Panc1 (cell line): ENCODE measurements around the gene CMIP. TPM values are rescaled to one million over a fixed set of nuclear protein-coding genes. Genes with fewer than 3 reads are reported as not detected.
"Not testable (repeated sequence)": the region's sequence is repeated elsewhere in the genome, so short reads cannot be mapped to it uniquely, and the experiment has no call there.

Experiments used
- ATAC-seq: fragments of 200-7000 bp; cut with Tn5 transposase; 2 replicates; pipeline ENCODE4 v1.9.1; 2020; ENCODE audit warnings: mild to moderate bottlenecking, moderate library complexity
- BruUV-seq: library from RNA; stranded (reverse); fragments of 400-500 nt; replicated peaks from 2 replicates; lab custom pipeline; 2021; lab: Mats Ljungman, UMichigan
- CTCF ChIA-PET: fragments of 300-600 bp; sonication (Branson Sonifier 250); formaldehyde crosslinking; loops from one replicate; lab custom pipeline; 2022; ENCODE audit warnings: antibody characterized with exemption; lab: Charles Lee
- POLR2A ChIA-PET: fragments of 300-600 bp; sonication (Branson Sonifier 250); formaldehyde crosslinking; loops from one replicate; lab custom pipeline; 2022; ENCODE audit warnings: antibody characterized with exemption; lab: Charles Lee
- DNase-seq: peaks from one replicate; pipeline ENCODE4 v3.0.0-alpha.2; 2010; ENCODE audit warnings: low read depth, low spot score
- H3K27ac ChIP-seq: 2 replicates; pipeline ENCODE4 v1.5.1; 2011; ENCODE audit warnings: mild to moderate bottlenecking, low read length, inconsistent platforms
- H3K27me3 ChIP-seq: fragments of 200-500 bp; sonication (Bioruptor generic); 2 replicates; pipeline ENCODE4 v1.6.0; 2014; ENCODE audit warnings: low read length, inconsistent platforms; ENCODE audit not compliant: control insufficient read depth, insufficient read depth
- H3K36me3 ChIP-seq: fragments of 200-500 bp; sonication (Bioruptor generic); 2 replicates; pipeline ENCODE4 v1.5.1; 2014; ENCODE audit warnings: inconsistent platforms, mild to moderate bottlenecking, low read length, moderate library complexity; ENCODE audit not compliant: control insufficient read depth, insufficient read depth
- H3K4me1 ChIP-seq: 2 replicates; pipeline ENCODE4 v1.5.1; 2011; ENCODE audit warnings: inconsistent platforms, mild to moderate bottlenecking, low read length, moderate library complexity; ENCODE audit not compliant: control insufficient read depth, insufficient read depth
- H3K4me3 ChIP-seq, 2 experiments: 2 replicates each; pipeline ENCODE4 v1.5.1; 2011 to 2012; ENCODE audit warnings: low read depth in 2 of 2, low read length in 2 of 2, mild to moderate bottlenecking in 2 of 2, inconsistent platforms in 1 of 2, moderate library complexity in 1 of 2
- H3K9me3 ChIP-seq: fragments of 200-500 bp; sonication (Bioruptor generic); 2 replicates; pipeline ENCODE4 v1.5.1; 2014; ENCODE audit warnings: low read depth, mild to moderate bottlenecking, inconsistent platforms, low read length, moderate library complexity; ENCODE audit not compliant: control insufficient read depth, insufficient read depth
- CTCF ChIP-seq: fragments of 450-650 bp; IDR thresholded peaks from 2 replicates; pipeline ENCODE4 v1.5.1; 2017; ENCODE audit warnings: mild to moderate bottlenecking
- POLR2AphosphoS5 ChIP-seq: IDR thresholded peaks from 2 replicates; pipeline ENCODE4 v1.6.1; 2012; ENCODE audit warnings: mild to moderate bottlenecking, low read depth, low read length, moderate library complexity
- REST ChIP-seq, 2 experiments: IDR thresholded peaks; 2 replicates each; pipeline ENCODE4 v1.6.1; 2011 to 2012; ENCODE audit warnings: low read depth in 2 of 2, control low read depth in 1 of 2, low read length in 1 of 2, mild to moderate bottlenecking in 1 of 2, moderate library complexity in 1 of 2; ENCODE audit not compliant: insufficient read depth in 1 of 2
- SIN3A ChIP-seq: IDR thresholded peaks from 2 replicates; pipeline ENCODE4 v1.6.1; 2012; ENCODE audit warnings: low read depth, mild to moderate bottlenecking, low read length, moderate library complexity, borderline replicate concordance; ENCODE audit not compliant: insufficient read depth
- TCF7L2 ChIP-seq: IDR thresholded peaks from 2 replicates; pipeline ENCODE4 v1.6.1; 2011; ENCODE audit warnings: mild to moderate bottlenecking, low read depth, low read length, inconsistent platforms
- in situ Hi-C: cut with HindIII; loops from 2 replicates; pipeline ENCODE4 v1.10.0; 2016; ENCODE audit warnings: low sequenced_read_pairs, low pct_unique_long_range_greater_than_20kb
- intact Hi-C: fragments of 100-400 bp; cut with micrococcal nuclease; formaldehyde crosslinking; loops from one replicate; pipeline ENCODE4 v1.10.0; 2022; ENCODE audit not compliant: unreplicated experiment
- total RNA-seq: library from RNA; stranded (reverse); gene quantifications from one replicate; pipeline ENCODE4 v1.2.1, GENCODE V29; 2021; ENCODE audit not compliant: unreplicated experiment

CMIP gene
- total RNA-seq, 1 experiment from 2014 or later: 49.7 TPM

- ChIA-PET POLR2A (no interaction called here), CTCF (no interaction called here)
- peaks cover 11% of the 10 kb centered on the region for H3K4me1 ChIP-seq
- ATAC-seq: no peak; the same call in 1 of the 2 replicates
- intact Hi-C loops (no loop called here), in situ Hi-C loops (no loop called here)
- TF ChIP-seq POLR2AphosphoS5 (no peak), CTCF (no peak), SIN3A (no peak), TCF7L2 (no peak), REST (IDR thresholded peaks at IDR 0.05; ENCODE audit: insufficient read depth in 1 of 2, low read depth in 2 of 2, low read length in 1 of 2) (no peak)
- no TSS peak for BruUV-seq
- H3K36me3 ChIP-seq: no peaks in the 10 kb centered on the region
- DNase-seq: no peak
- H3K9me3 ChIP-seq: no peaks in the 10 kb centered on the region
- H3K4me3 ChIP-seq: no peak overlapping the region
- no peaks in the 10 kb centered on the region for H3K27me3 ChIP-seq
- H3K27ac ChIP-seq: no peak overlapping the region
Measured at GRCh38 chr16:81575834-81576233, 131.2 kb downstream of the CMIP start.

GRCh38 chr16:81576696-81577095, 132.1 kb downstream of the CMIP start:
- DNase-seq (no peak), ATAC-seq (no peak)
- Histone ChIP-seq H3K9me3 (no peaks in the 10 kb centered on the region), H3K4me3 (no peak overlapping the region), H3K4me1 (peaks cover 18% of the 10 kb centered on the region), H3K27me3 (no peaks in the 10 kb centered on the region), H3K36me3 (no peaks in the 10 kb centered on the region), H3K27ac (no peak overlapping the region)
- TF ChIP-seq TCF7L2 (no peak), SIN3A (no peak), REST (IDR thresholded peaks at IDR 0.05; ENCODE audit: insufficient read depth in 1 of 2, low read depth in 2 of 2, low read length in 1 of 2) (no peak), POLR2AphosphoS5 (no peak), CTCF (no peak)
- ChIA-PET CTCF (no interaction called here), POLR2A (no interaction called here)
- in situ Hi-C loops: no loop called here
- intact Hi-C loops: no loop called here
- no TSS peak for BruUV-seq

- ATAC-seq, POLR2A ChIA-PET, intact Hi-C loops, DNase-seq, H3K27me3 ChIP-seq, CTCF ChIA-PET, H3K9me3 ChIP-seq, H3K4me3 ChIP-seq, in situ Hi-C loops, BruUV-seq, H3K27ac ChIP-seq, H3K36me3 ChIP-seq: not testable (repeated sequence)
- peaks cover 22% of the 10 kb centered on the region for H3K4me1 ChIP-seq
Measured at GRCh38 chr16:81577272-81577671, 132.7 kb downstream of the CMIP start.
